SJCRH30 (cell line): ENCODE data around the gene ARMH4. TPM values are rescaled to one million over a fixed set of nuclear protein-coding genes. Genes with fewer than 3 reads are reported as not detected.
"Not testable (repeated sequence)": the region's sequence is repeated elsewhere in the genome, so short reads cannot be mapped to it uniquely, and the experiment has no call there.

Experiments
- DNase-seq, 2 experiments: peaks; one replicate each; pipeline ENCODE4 v3.0.0-alpha.2; 2015 to 2020
- H3K27ac ChIP-seq: fragments of 250-450 bp; sonication (Bioruptor Pico); 2 replicates; pipeline ENCODE4 v1.5.1; 2020; ENCODE audit warnings: mild to moderate bottlenecking, moderate library complexity
- H3K27me3 ChIP-seq: fragments of 250-450 bp; sonication (Bioruptor Pico); 2 replicates; pipeline ENCODE4 v1.5.1; 2020; ENCODE audit warnings: mild to moderate bottlenecking, moderate library complexity
- H3K36me3 ChIP-seq: fragments of 250-450 bp; sonication (Bioruptor Pico); 2 replicates; pipeline ENCODE4 v1.5.1; 2020; ENCODE audit warnings: mild to moderate bottlenecking, moderate library complexity
- H3K4me1 ChIP-seq: fragments of 250-450 bp; sonication (Bioruptor Pico); 2 replicates; pipeline ENCODE4 v1.5.1; 2020; ENCODE audit warnings: mild to moderate bottlenecking, moderate library complexity
- H3K4me3 ChIP-seq: fragments of 250-450 bp; sonication (Bioruptor Pico); 2 replicates; pipeline ENCODE4 v1.5.1; 2020; ENCODE audit warnings: mild to moderate bottlenecking, moderate library complexity
- H3K9me3 ChIP-seq: fragments of 250-450 bp; sonication (Bioruptor Pico); replicated peaks from 2 replicates; pipeline ENCODE4 v1.5.1; 2020; ENCODE audit warnings: mild to moderate bottlenecking, moderate library complexity
- total RNA-seq: library from RNA; depleted of rRNA; stranded (reverse); fragments of >200 nt; shearing (Covaris generic); gene quantifications from 2 replicates; pipeline ENCODE4 v1.2.3, GENCODE V29; 2014

ARMH4 gene
- total RNA-seq, 1 experiment from 2014 or later = 0.45 TPM

DNA sequence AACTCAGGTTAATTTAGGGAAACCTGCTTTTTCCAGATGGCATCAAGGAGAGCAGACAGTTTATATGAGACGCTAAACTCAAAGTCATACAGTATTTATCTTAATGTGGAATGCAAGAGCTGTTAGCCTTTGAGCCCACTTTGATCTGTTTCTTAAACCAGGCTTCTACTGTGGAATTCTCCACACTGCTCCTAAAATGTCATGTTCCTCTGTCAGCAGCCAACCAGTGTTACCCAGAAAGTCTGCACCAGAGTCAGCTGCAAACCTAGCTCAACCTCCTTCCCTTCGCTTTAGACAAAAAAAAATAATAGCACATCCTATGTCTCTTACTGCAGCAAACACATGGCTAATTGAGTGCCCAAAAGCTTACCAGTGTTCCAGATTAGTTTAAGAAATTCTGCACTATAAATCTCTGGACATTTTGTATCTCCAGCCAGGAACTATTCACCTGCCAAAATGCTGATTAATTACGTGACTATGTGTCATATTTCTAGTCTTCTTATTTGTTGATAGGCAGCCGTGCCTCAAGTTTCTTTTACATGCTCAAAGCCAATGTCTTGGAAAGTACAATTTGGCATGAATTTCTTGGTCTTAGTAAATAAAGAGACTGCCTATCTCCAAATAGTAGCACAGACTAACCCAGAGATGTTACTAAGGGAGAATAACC, 21.8 kb downstream of the ARMH4 start:
- H3K4me3 ChIP-seq = no peak overlapping the region
- no peak for DNase-seq
- H3K36me3 ChIP-seq = no peaks in the 10 kb centered on the region
- no peaks in the 10 kb centered on the region for H3K27me3 ChIP-seq
- H3K27ac ChIP-seq = no peak overlapping the region
- no peaks in the 10 kb centered on the region for H3K9me3 ChIP-seq
- no peaks in the 10 kb centered on the region for H3K4me1 ChIP-seq

DNA sequence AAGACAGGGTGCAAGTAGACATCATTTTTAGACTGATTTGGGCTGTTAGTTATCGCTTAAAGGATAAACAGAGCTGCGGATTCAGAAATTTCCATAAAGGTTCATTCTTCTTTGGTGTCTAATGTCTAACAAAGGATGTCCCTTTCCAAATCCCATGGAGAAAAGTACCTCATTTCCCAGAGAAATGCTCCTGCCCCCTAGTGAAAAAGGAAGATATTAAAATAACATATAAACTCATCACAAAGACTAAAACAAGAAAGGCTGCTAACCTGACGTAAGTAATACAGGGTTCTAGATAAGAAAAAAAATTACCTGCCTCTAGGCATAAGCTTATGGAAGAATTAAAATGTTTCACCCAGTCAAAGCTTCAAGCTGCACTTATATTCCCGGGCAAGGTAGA, 22.8 kb downstream of the ARMH4 start:
- no peak for DNase-seq
- no peak overlapping the region for H3K4me3 ChIP-seq
- no peaks in the 10 kb centered on the region for H3K36me3 ChIP-seq

DNA sequence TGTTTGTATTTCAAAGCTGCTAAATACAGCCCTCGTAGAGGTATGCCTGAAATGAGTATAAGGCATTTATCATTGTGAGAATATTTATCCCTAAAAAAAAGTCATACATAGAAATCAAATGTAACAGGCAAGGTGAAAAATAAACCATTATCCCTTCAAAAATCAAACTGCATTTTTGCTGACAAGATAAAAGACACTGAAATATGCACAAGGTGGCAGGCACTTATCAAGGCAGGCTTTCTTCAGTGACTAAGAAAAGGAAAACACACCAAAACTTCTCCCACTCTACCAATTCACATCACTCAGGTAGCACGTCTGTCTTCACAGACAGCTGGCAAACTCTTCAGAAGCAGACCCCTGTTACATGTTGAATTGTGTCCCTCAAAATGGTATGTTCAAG, 23.6 kb downstream of the ARMH4 start:
- H3K4me3 ChIP-seq = no peak overlapping the region
- H3K4me1 ChIP-seq = no peaks in the 10 kb centered on the region
- no peaks in the 10 kb centered on the region for H3K36me3 ChIP-seq
- DNase-seq = no peak
- H3K27ac ChIP-seq = no peak overlapping the region
- no peaks in the 10 kb centered on the region for H3K27me3 ChIP-seq
- no peaks in the 10 kb centered on the region for H3K9me3 ChIP-seq

More for the DNA sequence above, 22.8 kb downstream of the ARMH4 start:
- Histone ChIP-seq H3K9me3 (no peaks in the 10 kb centered on the region), H3K27me3 (no peaks in the 10 kb centered on the region), H3K27ac (no peak overlapping the region), H3K4me1 (no peaks in the 10 kb centered on the region)

DNA sequence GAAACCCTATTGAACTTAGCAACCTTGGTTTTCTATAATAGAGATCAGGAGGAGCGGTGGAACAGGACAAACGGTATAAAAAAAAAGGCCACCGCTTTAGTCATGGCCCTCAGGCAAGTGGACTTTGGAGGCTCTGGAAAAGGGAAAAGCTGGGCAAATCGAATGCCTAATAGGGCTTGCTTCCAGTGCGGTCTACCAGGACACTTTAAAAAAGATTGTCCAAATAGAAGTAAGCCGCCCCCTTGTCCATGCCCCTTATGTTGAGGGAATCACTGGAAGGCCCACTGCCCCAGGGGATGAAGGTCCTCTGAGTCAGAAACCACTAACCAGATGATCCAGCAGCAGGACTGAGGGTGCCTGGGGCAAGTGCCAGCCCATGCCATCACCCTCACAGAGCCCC, 29.5 kb downstream of the ARMH4 start:
- H3K27me3 ChIP-seq, H3K36me3 ChIP-seq: not testable (repeated sequence)

DNA sequence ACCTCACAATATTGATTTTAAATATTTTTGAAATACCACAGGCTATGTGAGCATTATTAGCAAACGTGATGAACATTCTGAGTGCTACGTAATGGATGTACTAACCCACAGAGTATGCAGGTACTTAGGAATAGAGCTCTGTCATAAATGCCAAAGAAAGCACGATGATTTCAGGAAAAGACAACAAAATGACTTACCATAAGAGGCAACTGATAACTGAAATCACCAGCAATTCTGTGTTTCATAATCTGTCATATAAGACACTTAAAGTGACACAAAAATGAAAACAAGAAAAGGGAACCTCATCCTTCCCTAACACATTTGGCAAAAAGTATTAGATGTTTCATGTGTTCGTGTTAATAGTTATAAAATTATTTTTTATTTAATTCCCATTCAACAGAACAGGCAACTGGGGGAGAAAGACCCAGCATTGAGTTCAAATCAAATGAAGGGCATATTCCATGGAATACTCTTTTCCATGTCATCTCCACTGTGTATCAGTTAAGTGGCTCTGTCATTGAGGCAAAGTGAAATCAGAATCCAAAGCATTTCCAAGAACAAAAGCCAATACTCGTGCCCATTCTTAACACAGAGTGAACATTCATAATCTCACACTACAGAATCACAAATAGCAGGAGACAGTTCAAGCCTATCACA, 30.4 kb downstream of the ARMH4 start:
- DNase-seq = no peak

More for the DNA sequence above, 29.5 kb downstream of the ARMH4 start:
- not testable (repeated sequence) for H3K4me1 ChIP-seq, H3K9me3 ChIP-seq, DNase-seq, H3K4me3 ChIP-seq, H3K27ac ChIP-seq

DNA sequence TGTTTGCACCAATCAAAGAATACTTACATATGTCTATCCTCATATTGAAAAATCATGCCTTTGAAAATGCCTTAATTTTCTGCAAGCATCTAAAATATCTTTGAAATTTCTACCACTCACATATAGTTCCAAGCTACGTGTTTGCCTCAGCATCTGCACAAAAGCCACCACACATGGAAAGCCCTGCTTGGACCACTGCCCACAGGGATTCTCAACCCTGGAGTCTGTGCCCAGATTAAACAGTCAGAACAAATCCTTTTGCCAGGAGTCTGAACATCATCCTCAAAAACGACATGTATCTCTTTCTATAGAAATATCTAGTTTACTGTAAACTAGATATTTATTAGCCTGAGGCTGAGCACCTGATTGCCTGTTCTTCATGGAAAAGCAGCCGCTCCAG, 32.6 kb downstream of the ARMH4 start:
- no peak for DNase-seq
- H3K4me1 ChIP-seq = no peaks in the 10 kb centered on the region
- no peak overlapping the region for H3K27ac ChIP-seq
- H3K4me3 ChIP-seq = no peak overlapping the region
- H3K27me3 ChIP-seq = no peaks in the 10 kb centered on the region
- H3K36me3 ChIP-seq = no peaks in the 10 kb centered on the region
- 0 out of 2 replicates have a peak, but pooled peaks cover 4% of the 10 kb centered on the region for H3K9me3 ChIP-seq

More for the DNA sequence above, 30.4 kb downstream of the ARMH4 start:
- Histone ChIP-seq H3K36me3 (no peaks in the 10 kb centered on the region), H3K4me1 (no peaks in the 10 kb centered on the region), H3K9me3 (no peaks in the 10 kb centered on the region), H3K27ac (no peak overlapping the region), H3K4me3 (no peak overlapping the region), H3K27me3 (no peaks in the 10 kb centered on the region)

DNA sequence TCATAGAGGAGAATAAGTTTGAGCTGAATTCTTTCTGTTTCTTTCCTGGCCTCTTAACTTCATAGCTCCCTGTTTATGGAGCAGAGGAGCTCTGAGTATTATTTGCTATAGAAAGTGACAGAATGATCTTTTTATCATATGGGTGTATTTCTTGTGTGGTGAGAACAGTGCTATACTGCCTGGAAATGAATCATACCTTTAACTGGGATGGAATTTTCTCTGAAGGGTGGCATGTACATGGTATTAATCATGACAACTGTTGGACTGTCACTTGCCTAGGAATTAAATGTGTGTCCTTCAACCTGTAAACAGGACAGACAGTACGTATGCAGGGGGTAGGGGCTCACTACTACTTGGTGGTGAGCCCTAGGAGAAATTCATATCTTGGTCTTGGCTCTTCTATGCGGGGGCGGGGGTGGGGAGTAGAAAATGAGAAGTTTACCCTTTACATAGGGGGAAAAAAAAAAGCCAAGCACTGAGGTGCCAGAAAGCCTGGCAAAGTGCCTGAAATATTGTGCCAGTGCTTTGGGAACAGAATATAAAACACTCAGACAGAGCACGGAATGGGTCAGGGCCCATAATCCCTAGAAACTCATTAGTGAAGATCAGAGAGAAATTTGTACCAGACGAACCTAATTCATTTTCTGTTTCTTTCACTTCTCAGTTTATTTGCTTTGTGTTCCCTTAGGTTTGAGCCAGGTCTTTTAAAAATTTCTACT, 33.8 kb downstream of the ARMH4 start:
- Histone ChIP-seq H3K27ac (no peak overlapping the region), H3K36me3 (no peaks in the 10 kb centered on the region), H3K4me1 (no peaks in the 10 kb centered on the region), H3K27me3 (0 out of 2 replicates have a peak, but pooled peaks cover under 1% of the 10 kb centered on the region), H3K9me3 (0 out of 2 replicates have a peak, but pooled peaks cover 4% of the 10 kb centered on the region), H3K4me3 (no peak overlapping the region)
- DNase-seq = no peak

DNA sequence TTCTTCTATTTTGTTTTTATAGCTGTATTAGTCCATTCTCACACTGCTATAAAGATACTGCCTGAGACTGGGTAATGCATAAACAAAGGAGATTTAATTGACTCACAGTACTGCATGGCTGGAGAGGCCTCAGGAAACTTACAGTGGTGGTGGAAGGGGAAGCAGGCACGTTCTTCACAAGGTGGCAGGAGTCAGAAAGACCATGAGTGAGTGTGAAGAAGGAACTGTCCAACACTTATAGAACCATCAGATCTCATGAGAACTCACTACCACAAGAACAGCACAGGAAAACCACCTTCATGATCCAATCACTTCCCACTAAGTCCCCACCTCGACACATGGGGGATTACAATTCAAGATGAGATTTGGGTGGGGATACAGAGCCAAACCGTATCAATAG, 42.3 kb downstream of the ARMH4 start:
- Histone ChIP-seq H3K27ac (no peak overlapping the region), H3K9me3 (no peaks in the 10 kb centered on the region), H3K4me3 (no peak overlapping the region), H3K27me3 (0 out of 2 replicates have a peak, but pooled peaks cover 3% of the 10 kb centered on the region), H3K36me3 (no peaks in the 10 kb centered on the region), H3K4me1 (peaks cover 24% of the 10 kb centered on the region)
- no peak for DNase-seq

DNA sequence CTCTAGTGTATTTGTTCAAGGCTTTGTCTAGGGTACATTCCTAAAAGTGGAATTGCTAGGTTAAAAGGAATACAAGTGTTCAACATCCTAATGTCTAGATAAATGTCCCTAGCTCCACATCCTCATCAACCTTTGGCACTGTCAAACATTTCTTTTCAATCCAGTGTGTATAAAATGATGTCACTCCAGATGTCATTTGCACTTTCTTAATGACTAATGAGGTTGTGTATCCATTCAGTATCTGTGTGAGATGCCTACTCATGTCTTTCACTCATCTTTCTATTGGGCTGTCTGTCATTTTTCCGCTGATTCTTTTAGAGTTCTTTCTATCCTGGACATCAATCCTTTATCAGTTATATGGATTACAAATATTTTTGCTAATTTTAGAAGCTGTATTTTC, 43.3 kb downstream of the ARMH4 start:
- no peak for DNase-seq
- Histone ChIP-seq H3K27me3 (0 out of 2 replicates have a peak, but pooled peaks cover 3% of the 10 kb centered on the region), H3K27ac (no peak overlapping the region), H3K9me3 (no peaks in the 10 kb centered on the region), H3K36me3 (no peaks in the 10 kb centered on the region), H3K4me1 (peaks cover 33% of the 10 kb centered on the region), H3K4me3 (no peak overlapping the region)

DNA sequence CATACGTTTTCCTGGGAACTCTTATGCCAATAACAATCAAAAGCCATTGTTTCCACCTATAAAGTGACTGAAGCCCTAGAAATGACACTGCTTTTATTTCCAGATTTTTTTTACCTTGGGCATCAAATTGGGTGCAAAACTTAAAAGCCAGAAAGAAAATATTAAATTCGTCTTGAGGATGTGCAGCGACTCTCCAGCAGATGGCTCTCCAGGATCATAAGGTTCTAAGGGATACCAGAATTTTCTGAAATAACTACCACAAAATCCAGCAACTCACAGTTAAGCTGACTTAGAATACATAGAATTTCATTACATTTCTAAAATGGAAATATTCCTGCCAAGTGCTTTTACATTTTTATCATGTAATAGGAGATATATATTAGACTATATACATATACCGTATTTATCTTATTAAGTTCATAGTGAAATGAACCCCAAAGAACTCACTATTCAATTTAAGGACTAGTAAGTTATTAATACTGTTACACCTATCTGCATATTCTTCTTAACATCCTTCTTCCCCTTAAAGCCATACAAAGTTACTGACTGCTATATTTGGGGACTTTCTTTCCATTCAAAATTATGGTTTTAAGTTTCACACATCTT, 44.0 kb downstream of the ARMH4 start:
- Histone ChIP-seq H3K9me3 (no peaks in the 10 kb centered on the region), H3K36me3 (no peaks in the 10 kb centered on the region), H3K4me3 (no peak overlapping the region), H3K27me3 (0 out of 2 replicates have a peak, but pooled peaks cover under 1% of the 10 kb centered on the region), H3K27ac (no peak overlapping the region), H3K4me1 (peaks cover 33% of the 10 kb centered on the region)
- peak; percentile 41 to 70 for DNase-seq

DNA sequence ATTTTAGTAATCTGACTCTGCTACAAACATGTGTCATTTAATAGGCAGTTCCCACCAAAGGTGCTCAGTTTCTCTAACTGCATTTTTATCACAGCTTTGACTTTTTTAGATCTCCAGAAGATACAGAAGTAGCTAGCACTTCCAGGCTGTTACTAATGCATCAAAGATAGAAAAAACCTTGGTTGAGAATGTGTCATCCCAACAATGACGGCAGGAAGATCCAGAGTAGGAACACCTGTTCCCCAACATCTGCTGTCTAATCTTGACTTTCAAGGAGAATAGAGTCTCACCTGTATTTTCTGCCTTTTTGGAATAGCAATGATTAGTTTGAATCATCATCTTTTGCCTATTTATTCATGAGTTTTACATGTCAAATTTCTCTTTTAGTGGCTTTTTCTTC, 45.0 kb downstream of the ARMH4 start:
- peaks cover 33% of the 10 kb centered on the region for H3K4me1 ChIP-seq
- no peaks in the 10 kb centered on the region for H3K36me3 ChIP-seq
- no peak overlapping the region for H3K4me3 ChIP-seq
- peak overlapping the region; percentile 52 for H3K27ac ChIP-seq
- H3K9me3 ChIP-seq = no peaks in the 10 kb centered on the region
- H3K27me3 ChIP-seq = no peaks in the 10 kb centered on the region
- peak in 1 of 2 experiments; percentile 54 for DNase-seq

DNA sequence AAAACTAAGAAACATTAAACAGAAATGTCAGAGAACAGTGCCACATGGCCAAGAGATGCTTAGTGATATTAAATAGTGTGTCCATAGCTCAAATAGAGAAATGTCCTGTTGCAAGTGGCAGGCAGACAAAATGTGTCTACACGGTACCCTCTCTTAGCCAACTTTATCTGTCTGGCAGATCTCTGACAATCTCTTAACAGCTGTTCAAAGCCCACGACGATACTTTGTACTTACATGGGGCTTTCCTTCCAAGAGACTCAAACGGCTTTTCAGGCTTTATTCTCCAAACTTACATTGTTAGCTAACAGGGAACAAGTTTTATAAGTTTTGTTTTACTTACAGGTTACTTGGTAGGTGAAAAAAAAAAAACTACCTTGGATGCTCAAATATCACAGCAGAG, 45.6 kb downstream of the ARMH4 start:
- Histone ChIP-seq H3K4me3 (no peak overlapping the region), H3K4me1 (peaks cover 33% of the 10 kb centered on the region), H3K36me3 (no peaks in the 10 kb centered on the region), H3K9me3 (no peaks in the 10 kb centered on the region), H3K27me3 (no peaks in the 10 kb centered on the region), H3K27ac (peak overlapping the region; percentile 52)
- DNase-seq = peak; percentile 15 to 60

DNA sequence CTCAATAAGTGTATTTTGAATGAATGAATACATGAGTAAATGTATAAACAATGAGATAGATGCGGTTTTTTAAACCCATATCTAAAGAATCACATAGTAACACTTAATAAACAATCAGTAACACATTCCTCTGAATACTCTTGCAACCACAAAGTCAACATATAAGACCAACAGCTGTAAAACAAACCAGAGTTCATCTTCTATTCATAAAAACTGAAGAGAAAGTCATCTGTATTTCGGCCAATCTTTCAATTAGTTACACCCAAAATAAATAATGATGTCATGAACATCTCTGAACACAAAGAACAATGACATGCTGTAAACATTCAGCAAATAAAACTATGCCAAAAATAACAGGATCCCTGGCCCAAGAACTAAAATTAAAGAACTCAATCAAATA, 47.2 kb downstream of the ARMH4 start:
- Histone ChIP-seq H3K9me3 (no peaks in the 10 kb centered on the region), H3K4me1 (peaks cover 46% of the 10 kb centered on the region), H3K36me3 (no peaks in the 10 kb centered on the region), H3K27ac (peak overlapping the region; percentile 84), H3K4me3 (no peak overlapping the region), H3K27me3 (no peaks in the 10 kb centered on the region)
- peak in 1 of 2 experiments; percentile 81 for DNase-seq

DNA sequence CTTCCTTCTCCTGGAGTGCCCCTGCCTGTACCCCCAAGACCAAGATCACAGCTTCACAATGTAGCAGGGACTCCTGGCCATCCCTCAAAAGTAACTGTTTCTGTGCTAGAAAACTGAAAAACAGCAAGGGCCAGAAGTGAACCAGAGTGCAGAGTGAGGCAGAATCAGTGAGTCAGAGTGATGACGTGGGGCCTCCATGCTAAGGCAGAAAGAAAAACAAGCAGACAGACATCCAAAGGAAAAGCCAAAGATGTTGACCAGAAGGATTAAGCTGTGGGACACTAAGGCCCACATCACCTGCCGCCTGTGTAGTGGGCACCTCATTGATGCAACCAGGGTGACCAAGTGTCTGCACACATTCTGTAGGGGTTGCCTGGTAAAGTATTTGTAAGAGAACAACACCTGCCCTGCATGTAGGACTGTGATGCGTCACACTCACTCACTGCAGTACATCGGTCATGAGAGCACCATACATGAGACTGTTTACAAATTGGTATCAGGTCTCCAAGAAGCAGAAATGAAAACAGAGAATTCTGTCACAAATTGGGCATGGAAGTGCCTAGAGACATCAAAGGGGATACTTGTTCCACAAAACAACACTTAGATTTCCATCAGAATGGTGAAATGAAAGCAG, 51.2 kb downstream of the ARMH4 start:
- H3K27ac ChIP-seq = no peak overlapping the region
- H3K36me3 ChIP-seq = no peaks in the 10 kb centered on the region
- H3K27me3 ChIP-seq = no peaks in the 10 kb centered on the region
- no peak for DNase-seq
- H3K4me1 ChIP-seq = peaks cover 44% of the 10 kb centered on the region
- H3K4me3 ChIP-seq = no peak overlapping the region
- H3K9me3 ChIP-seq = no peaks in the 10 kb centered on the region
